ENCODE data around the gene KAZN.
A peak's percentile ranks its signal among the peaks of the same experiment; 100 is the strongest.

The KAZN gene

DNA sequence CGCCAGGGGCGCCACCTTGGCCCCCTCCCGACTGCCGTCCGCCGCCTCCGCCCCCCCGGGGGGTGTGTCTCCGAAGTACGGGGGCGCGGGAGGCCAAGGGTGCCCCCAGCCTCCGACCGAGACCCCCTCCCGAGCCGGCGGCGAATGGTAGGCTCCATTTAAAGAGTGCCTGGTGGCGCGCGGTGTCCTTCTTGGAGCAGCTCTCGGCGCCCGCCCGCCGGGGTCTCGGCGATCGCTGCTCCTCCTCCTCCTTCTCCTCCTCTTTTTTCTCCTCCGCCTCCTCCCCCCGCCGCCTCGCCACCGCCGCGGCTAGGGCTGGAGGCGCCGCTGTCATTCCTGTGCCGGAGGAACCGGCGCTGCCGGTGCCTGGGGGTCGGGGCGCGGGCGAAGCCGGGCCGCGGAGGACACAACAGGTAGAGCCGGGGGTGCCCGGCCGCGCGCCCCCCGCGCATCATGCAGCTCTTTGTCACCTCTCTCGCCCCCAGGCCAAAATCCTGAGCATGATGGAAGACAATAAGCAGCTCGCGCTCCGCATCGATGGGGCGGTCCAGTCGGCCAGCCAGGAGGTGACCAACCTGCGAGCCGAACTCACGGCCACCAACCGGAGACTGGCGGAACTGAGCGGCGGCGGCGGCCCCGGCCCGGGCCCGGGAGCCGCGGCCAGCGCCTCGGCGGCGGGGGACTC lies at the start of gene KAZN:
Gene KAZN (plus strand): TSS at position 188 of the 685 bp plus-strand sequence.
- peak within 1 kb of the TSS; percentile 47 for H3K4me3 ChIP-seq (ENCODE audit: low read length)
- no peak for DNase-seq (ENCODE audit: low read depth)
- TF ChIP-seq, protein P1, sequence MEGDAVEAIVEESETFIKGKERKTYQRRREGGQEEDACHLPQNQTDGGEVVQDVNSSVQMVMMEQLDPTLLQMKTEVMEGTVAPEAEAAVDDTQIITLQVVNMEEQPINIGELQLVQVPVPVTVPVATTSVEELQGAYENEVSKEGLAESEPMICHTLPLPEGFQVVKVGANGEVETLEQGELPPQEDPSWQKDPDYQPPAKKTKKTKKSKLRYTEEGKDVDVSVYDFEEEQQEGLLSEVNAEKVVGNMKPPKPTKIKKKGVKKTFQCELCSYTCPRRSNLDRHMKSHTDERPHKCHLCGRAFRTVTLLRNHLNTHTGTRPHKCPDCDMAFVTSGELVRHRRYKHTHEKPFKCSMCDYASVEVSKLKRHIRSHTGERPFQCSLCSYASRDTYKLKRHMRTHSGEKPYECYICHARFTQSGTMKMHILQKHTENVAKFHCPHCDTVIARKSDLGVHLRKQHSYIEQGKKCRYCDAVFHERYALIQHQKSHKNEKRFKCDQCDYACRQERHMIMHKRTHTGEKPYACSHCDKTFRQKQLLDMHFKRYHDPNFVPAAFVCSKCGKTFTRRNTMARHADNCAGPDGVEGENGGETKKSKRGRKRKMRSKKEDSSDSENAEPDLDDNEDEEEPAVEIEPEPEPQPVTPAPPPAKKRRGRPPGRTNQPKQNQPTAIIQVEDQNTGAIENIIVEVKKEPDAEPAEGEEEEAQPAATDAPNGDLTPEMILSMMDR (conservative IDR thresholded peaks at IDR 0.05; ENCODE audit: low read length), result no peak

DNA sequence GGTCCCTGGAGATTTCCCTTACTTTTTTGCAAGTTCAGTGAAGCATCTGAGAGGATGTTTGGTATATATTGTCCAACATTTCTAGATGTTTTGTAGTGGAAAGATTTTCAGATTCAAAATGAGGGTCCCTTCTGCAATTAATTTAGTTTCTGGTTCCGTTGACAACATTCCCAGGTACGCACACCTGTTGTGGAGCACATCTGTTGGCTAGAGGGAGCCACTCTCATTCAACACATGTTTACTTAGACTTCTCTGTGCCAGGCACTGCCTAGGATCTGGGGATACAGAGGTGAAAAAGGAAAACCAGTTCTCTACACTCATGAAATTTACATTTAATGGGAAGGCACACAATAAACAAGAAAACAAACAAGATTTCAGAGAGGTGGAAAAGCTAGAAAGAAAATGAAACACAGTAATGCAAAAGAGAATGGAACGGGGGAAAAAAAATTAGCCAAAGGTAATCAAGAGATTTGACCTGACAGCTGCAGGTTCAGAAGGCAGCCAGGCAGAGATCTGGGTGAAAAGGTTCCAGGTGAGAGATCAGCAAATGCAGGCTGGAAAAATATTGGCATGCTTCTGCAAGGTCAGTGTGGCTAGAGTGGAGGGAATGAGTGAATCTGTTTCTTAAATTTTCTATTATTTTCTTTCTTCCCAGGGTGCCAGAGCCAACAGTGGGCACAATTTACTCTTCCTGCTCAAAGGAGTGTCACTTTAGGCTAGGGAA lies 48.4 kb upstream of the KAZN start:
- TF ChIP-seq, protein P1 (conservative IDR thresholded peaks at IDR 0.05; ENCODE audit: low read length), result no peak
- no peak for DNase-seq (ENCODE audit: low read depth)
- H3K4me3 ChIP-seq (ENCODE audit: low read length), result no peak overlapping the region

DNA sequence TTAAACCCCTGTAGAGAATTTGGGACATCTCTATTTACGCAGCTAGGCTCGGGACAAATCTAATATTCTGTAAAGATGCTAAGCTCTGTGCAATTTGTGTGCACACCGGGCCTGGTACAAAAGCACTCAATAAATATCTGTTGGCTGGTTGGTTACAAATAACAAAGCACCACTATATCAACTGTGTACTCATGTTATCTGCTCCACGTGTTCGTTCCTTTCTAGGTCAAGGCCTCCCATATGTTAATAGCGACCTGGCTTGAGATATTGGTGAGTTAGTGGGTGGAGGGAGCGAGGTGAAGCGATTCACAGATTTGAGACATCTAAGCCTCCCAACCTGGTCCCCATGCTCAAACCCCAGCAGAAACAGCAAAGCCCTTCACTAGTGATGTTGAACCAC lies 47.1 kb upstream of the KAZN start:
- no peak overlapping the region for H3K4me3 ChIP-seq (ENCODE audit: low read length)
- no peak for DNase-seq (ENCODE audit: low read depth)
- TF ChIP-seq, protein P1 (conservative IDR thresholded peaks at IDR 0.05; ENCODE audit: low read length), result no peak

DNA sequence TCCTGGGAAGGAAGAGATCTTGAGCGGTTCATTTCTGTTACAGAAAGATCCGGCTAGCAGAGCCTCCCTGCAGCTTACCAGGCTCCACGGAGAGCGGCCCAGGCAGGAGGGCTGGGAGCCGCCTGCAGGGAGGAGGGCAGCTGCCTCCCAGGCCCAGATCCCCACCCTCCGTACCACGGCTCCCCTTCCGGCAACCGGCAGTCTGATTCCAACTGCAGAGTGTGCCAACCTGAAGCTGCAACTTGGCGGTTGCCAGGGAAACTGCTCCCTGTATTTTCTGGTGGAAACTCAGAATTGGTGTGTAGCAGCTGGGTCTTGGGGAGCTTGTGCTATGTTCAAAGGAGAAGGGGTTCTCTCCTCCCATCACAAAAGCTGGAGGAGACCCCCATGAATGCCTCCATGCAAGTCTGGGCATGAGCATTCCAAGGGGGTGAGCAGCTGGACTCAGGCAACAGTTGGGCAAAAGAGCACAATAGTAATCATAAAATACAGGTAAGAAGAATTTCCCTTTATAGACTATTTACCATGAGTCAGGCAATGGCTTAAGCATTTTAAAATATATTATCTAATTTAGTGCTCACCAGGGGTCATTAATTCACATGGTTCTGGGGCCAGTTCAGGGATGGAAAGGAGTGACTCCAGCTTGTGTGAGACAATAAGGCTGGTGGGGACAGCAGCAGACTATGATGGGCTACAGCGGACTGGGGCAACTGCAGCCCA lies 46.1 kb upstream of the KAZN start:
- no peak for DNase-seq (ENCODE audit: low read depth)
- no peak overlapping the region for H3K4me3 ChIP-seq (ENCODE audit: low read length)
- TF ChIP-seq, protein P1 (conservative IDR thresholded peaks at IDR 0.05; ENCODE audit: low read length), result no peak

DNA sequence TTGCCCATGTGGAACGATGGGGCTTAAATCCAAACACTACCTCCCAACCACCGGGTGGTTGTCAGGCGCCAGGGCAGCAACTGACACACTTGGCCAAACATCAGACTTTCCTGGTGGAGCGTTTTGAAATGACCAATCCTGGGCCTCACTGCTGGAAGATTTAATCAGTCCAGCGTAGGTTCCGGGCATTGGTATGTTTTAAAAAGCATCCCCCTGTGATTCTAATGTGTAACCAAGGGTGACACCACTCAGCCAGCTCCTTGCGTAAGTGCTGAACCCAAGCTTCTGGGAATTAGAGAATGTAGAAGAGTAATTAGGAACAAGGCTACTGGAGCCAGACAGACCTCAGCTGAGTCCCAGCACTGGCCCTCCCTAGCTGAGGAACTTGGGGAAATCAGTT lies 44.8 kb upstream of the KAZN start:
- no peak overlapping the region for H3K4me3 ChIP-seq (ENCODE audit: low read length)
- TF ChIP-seq, protein P1 (conservative IDR thresholded peaks at IDR 0.05; ENCODE audit: low read length), result no peak
- no peak for DNase-seq (ENCODE audit: low read depth)

DNA sequence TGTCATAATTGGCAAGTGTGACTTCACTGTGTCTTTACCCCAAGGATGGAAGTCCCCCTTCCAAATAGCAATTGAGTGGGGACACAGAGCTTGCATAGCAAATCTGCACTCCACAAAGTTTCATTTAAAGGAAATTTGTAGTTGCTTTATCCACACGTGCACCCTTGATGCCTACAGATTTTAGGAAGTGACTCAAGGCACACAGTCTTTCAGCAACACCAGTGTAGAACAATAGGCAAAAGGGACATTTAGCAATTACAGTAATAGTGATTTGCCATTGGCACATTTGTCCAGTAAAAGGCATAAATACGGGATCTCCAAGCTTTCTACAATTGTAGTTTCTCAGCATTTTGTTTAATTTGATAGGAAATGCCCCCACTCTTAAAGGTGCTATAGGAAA lies 43.4 kb upstream of the KAZN start:
- H3K4me3 ChIP-seq (ENCODE audit: low read length), result no peak overlapping the region
- no peak for DNase-seq (ENCODE audit: low read depth)
- TF ChIP-seq, protein P1 (conservative IDR thresholded peaks at IDR 0.05; ENCODE audit: low read length), result no peak
